Measurements from ENCODE around the gene TM4SF5. TPM values are rescaled to one million over a fixed set of nuclear protein-coding genes. Genes with fewer than 3 reads are reported as not detected.

The TM4SF5 gene
- total RNA-seq, 1 experiment from 2014 or later, result not detected

- DNase-seq (ENCODE audit: low spot score) (no peak), ATAC-seq (no peak)
- CTCF ChIA-PET, result interaction anchor here (0.9 kb wide), 1 partner anchor 36 kb away, joined by 3 read pairs; no protein-coding TSS in a partner anchor
- Mint-ChIP-seq H3K36me3 (no peaks in the 10 kb centered on the region), H3K9me3 (no peaks in the 10 kb centered on the region), H3K27me3 (ENCODE audit: low read depth) (no peaks in the 10 kb centered on the region), H3K4me3 (no peak overlapping the region), H3K27ac (no peak overlapping the region), H3K4me1 (no peaks in the 10 kb centered on the region)
- POLR2A ChIA-PET, result no interaction called here
- TF ChIP-seq IRF2 (CRISPR knock-in tag; IDR thresholded peaks at IDR 0.05; ENCODE audit: borderline replicate concordance, low read depth) (no peak), FOXP4 (CRISPR knock-in tag; IDR thresholded peaks at IDR 0.05) (no peak), JUN (CRISPR knock-in tag; IDR thresholded peaks at IDR 0.05) (no peak), ATF1 (CRISPR knock-in tag; IDR thresholded peaks at IDR 0.05) (no peak), ARID4B (CRISPR knock-in tag; IDR thresholded peaks at IDR 0.05; ENCODE audit: borderline replicate concordance) (no peak)
- TF ChIP-seq, protein P1, sequence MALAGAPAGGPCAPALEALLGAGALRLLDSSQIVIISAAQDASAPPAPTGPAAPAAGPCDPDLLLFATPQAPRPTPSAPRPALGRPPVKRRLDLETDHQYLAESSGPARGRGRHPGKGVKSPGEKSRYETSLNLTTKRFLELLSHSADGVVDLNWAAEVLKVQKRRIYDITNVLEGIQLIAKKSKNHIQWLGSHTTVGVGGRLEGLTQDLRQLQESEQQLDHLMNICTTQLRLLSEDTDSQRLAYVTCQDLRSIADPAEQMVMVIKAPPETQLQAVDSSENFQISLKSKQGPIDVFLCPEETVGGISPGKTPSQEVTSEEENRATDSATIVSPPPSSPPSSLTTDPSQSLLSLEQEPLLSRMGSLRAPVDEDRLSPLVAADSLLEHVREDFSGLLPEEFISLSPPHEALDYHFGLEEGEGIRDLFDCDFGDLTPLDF (CRISPR knock-in tag; IDR thresholded peaks at IDR 0.05), result no peak
- TF ChIP-seq, protein P2, sequence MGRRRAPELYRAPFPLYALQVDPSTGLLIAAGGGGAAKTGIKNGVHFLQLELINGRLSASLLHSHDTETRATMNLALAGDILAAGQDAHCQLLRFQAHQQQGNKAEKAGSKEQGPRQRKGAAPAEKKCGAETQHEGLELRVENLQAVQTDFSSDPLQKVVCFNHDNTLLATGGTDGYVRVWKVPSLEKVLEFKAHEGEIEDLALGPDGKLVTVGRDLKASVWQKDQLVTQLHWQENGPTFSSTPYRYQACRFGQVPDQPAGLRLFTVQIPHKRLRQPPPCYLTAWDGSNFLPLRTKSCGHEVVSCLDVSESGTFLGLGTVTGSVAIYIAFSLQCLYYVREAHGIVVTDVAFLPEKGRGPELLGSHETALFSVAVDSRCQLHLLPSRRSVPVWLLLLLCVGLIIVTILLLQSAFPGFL (CRISPR knock-in tag; IDR thresholded peaks at IDR 0.05; ENCODE audit: borderline replicate concordance), result no peak
Measured at GRCh38 chr17:4768298-4768697, 3.4 kb upstream of the TM4SF5 start.

DNA sequence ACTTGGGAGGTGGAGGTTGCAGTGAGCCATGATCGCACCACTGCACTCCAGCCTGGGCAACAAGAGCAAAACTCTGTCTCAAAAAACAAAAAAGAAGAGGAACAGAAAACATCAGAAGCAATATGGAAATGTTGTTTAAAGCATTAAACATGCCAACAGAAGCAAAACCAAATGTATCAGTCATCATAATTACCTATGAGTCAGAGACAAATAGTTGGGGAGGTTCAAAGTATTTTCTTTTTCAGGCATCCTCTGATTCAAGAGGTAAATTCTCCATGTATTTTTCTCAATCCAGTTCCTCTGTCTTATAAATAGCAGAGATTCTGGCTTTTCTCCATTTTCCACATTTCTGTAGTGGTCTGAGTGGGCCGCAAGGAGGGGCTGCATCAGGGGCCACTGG is 2.1 kb upstream of the TM4SF5 start:
- no peaks in the 10 kb centered on the region for H3K9me3 Mint-ChIP-seq
- ATAC-seq, result no peak
- ChIA-PET POLR2A (no interaction called here), CTCF (interaction anchor here (0.7 kb wide), 1 partner anchor 12 kb away, joined by 3 read pairs; no protein-coding TSS in a partner anchor)
- no peak overlapping the region for H3K4me3 Mint-ChIP-seq
- DNase-seq (ENCODE audit: low spot score), result no peak
- no peak overlapping the region for H3K27ac Mint-ChIP-seq
- peaks cover 4% of the 10 kb centered on the region; the same call in 1 of the 2 replicates for H3K27me3 Mint-ChIP-seq (ENCODE audit: low read depth)
- H3K36me3 Mint-ChIP-seq, result no peaks in the 10 kb centered on the region
- H3K4me1 Mint-ChIP-seq, result no peaks in the 10 kb centered on the region
- TF ChIP-seq, protein P3, sequence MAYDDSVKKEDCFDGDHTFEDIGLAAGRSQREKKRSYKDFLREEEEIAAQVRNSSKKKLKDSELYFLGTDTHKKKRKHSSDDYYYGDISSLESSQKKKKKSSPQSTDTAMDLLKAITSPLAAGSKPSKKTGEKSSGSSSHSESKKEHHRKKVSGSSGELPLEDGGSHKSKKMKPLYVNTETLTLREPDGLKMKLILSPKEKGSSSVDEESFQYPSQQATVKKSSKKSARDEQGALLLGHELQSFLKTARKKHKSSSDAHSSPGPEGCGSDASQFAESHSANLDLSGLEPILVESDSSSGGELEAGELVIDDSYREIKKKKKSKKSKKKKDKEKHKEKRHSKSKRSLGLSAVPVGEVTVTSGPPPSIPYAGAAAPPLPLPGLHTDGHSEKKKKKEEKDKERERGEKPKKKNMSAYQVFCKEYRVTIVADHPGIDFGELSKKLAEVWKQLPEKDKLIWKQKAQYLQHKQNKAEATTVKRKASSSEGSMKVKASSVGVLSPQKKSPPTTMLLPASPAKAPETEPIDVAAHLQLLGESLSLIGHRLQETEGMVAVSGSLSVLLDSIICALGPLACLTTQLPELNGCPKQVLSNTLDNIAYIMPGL (CRISPR knock-in tag; IDR thresholded peaks at IDR 0.05), result no peak
- TF ChIP-seq ERG (CRISPR knock-in tag; IDR thresholded peaks at IDR 0.05), result no peak
- no peak for TF ChIP-seq SMAD3 (CRISPR knock-in tag; IDR thresholded peaks at IDR 0.05; ENCODE audit: borderline replicate concordance)
- TF ChIP-seq CDX4 (CRISPR knock-in tag; IDR thresholded peaks at IDR 0.05; ENCODE audit: borderline replicate concordance), result no peak
- no peak for TF ChIP-seq JUN (CRISPR knock-in tag; IDR thresholded peaks at IDR 0.05)
- no peak for TF ChIP-seq FOXP4 (CRISPR knock-in tag; IDR thresholded peaks at IDR 0.05)
- no peak for TF ChIP-seq CBFB (CRISPR knock-in tag; IDR thresholded peaks at IDR 0.05; ENCODE audit: low read depth)
- TF ChIP-seq, protein P4, sequence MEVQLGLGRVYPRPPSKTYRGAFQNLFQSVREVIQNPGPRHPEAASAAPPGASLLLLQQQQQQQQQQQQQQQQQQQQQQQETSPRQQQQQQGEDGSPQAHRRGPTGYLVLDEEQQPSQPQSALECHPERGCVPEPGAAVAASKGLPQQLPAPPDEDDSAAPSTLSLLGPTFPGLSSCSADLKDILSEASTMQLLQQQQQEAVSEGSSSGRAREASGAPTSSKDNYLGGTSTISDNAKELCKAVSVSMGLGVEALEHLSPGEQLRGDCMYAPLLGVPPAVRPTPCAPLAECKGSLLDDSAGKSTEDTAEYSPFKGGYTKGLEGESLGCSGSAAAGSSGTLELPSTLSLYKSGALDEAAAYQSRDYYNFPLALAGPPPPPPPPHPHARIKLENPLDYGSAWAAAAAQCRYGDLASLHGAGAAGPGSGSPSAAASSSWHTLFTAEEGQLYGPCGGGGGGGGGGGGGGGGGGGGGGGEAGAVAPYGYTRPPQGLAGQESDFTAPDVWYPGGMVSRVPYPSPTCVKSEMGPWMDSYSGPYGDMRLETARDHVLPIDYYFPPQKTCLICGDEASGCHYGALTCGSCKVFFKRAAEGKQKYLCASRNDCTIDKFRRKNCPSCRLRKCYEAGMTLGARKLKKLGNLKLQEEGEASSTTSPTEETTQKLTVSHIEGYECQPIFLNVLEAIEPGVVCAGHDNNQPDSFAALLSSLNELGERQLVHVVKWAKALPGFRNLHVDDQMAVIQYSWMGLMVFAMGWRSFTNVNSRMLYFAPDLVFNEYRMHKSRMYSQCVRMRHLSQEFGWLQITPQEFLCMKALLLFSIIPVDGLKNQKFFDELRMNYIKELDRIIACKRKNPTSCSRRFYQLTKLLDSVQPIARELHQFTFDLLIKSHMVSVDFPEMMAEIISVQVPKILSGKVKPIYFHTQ (CRISPR knock-in tag; IDR thresholded peaks at IDR 0.05), result no peak

Measured in WTC11 (cell line).